DMS79 treated with DMSO at 0.1 percent for 48 hours (cell line): ENCODE data around the gene UNC13B.
A peak's percentile ranks its signal among the peaks of the same experiment; 100 is the strongest.

Experiments used
- DNase-seq: peaks from one replicate; lab custom pipeline; 2025; lab: John Stamatoyannopoulos, UW

Gene UNC13B

GRCh38 chr9:35338086-35338485 is 176.3 kb downstream of the UNC13B start:
- no peak for DNase-seq

- DNase-seq: no peak
Measured at GRCh38 chr9:35338561-35339274, 176.9 kb downstream of the UNC13B start.

- no peak for DNase-seq
Measured at GRCh38 chr9:35340046-35340445, 178.2 kb downstream of the UNC13B start.

- DNase-seq: no peak
Measured at GRCh38 chr9:35341021-35341420, 179.2 kb downstream of the UNC13B start.

GRCh38 chr9:35341585-35341984 is 179.8 kb downstream of the UNC13B start:
- no peak for DNase-seq

- DNase-seq: no peak
Measured at GRCh38 chr9:35342221-35342958, 180.6 kb downstream of the UNC13B start.

- DNase-seq: no peak
Measured at GRCh38 chr9:35348109-35348508, 186.3 kb downstream of the UNC13B start.

- DNase-seq: no peak
Measured at GRCh38 chr9:35349287-35349990, 187.6 kb downstream of the UNC13B start.

GRCh38 chr9:35350212-35350611 is 188.4 kb downstream of the UNC13B start:
- DNase-seq: no peak

GRCh38 chr9:35350827-35351549 is 189.2 kb downstream of the UNC13B start:
- DNase-seq: no peak

GRCh38 chr9:35353731-35354365 is 192.0 kb downstream of the UNC13B start:
- no peak for DNase-seq

GRCh38 chr9:35355939-35356338 is 194.1 kb downstream of the UNC13B start:
- DNase-seq: no peak

- no peak for DNase-seq
Measured at GRCh38 chr9:35357116-35357515, 195.3 kb downstream of the UNC13B start.

GRCh38 chr9:35357826-35358225 is 196.0 kb downstream of the UNC13B start:
- no peak for DNase-seq

- DNase-seq: no peak
Measured at GRCh38 chr9:35364817-35365585, 203.2 kb downstream of the UNC13B start.

- DNase-seq: no peak
Measured at GRCh38 chr9:35366627-35367026, 204.8 kb downstream of the UNC13B start.

- DNase-seq: no peak
Measured at GRCh38 chr9:35367451-35367850, 205.6 kb downstream of the UNC13B start.

GRCh38 chr9:35370241-35370640 is 208.4 kb downstream of the UNC13B start:
- no peak for DNase-seq

GRCh38 chr9:35374436-35374835 is 212.6 kb downstream of the UNC13B start:
- peak; percentile 37 for DNase-seq

GRCh38 chr9:35374910-35375309 is 213.1 kb downstream of the UNC13B start:
- DNase-seq: no peak

GRCh38 chr9:35380039-35380438 is 218.2 kb downstream of the UNC13B start:
- DNase-seq: no peak
